Measurements from ENCODE around the gene PLA2G12A.

PLA2G12A gene

GRCh38 chr4:109723110-109723509 is 6.8 kb downstream of the PLA2G12A start:
- Histone ChIP-seq H3K4me3 (ENCODE audit: insufficient read depth in 1 of 2, low read depth in 1 of 2, low read length in 2 of 2) (no peak overlapping the region), H2BK15ac (ENCODE audit: low read depth, poor library complexity, severe bottlenecking) (no peak overlapping the region), H3K4me2 (ENCODE audit: low read length, poor library complexity, severe bottlenecking) (no peak overlapping the region), H3K27me3 (ENCODE audit: control insufficient read depth in 1 of 2, insufficient read depth in 1 of 2, low read length in 2 of 2) (no peaks in the 10 kb centered on the region), H4K8ac (ENCODE audit: low read length) (no peak overlapping the region), H3K9ac (ENCODE audit: low read length) (no peak overlapping the region), H3K18ac (ENCODE audit: low read depth in 1 of 2, low read length in 2 of 2) (no peak overlapping the region), H3K14ac (ENCODE audit: low read length in 2 of 2) (no peak overlapping the region), H2BK12ac (ENCODE audit: low read length in 2 of 2) (no peak overlapping the region), H3K4me1 (ENCODE audit: control insufficient read depth, insufficient read depth, low read depth, low read length) (peaks cover 1% of the 10 kb centered on the region), H3K36me3 (ENCODE audit: control insufficient read depth in 1 of 2, insufficient read depth in 2 of 2, low read depth in 1 of 2, low read length in 2 of 2) (no peaks in the 10 kb centered on the region), H3K23ac (ENCODE audit: low read length in 2 of 2) (no peak overlapping the region), H3K79me1 (replicated peaks; ENCODE audit: low read length, poor library complexity, severe bottlenecking) (peaks cover 20% of the 10 kb centered on the region), H3K27ac (ENCODE audit: low read length, poor library complexity, severe bottlenecking) (no peak overlapping the region), H2AK5ac (ENCODE audit: low read length, severe bottlenecking) (no peak overlapping the region), H2BK120ac (ENCODE audit: low read depth, low read length) (no peak overlapping the region), H3K9me3 (ENCODE audit: control insufficient read depth, low read length) (no peaks in the 10 kb centered on the region), H2AFZ (ENCODE audit: low read depth, low read length) (no peak overlapping the region), H2BK5ac (ENCODE audit: low read depth, low read length, poor library complexity, severe bottlenecking) (no peak overlapping the region), H4K91ac (ENCODE audit: low read length) (no peak overlapping the region), H3K4ac (ENCODE audit: low read depth in 1 of 2, low read length in 2 of 2) (no peak overlapping the region)
- no peak for DNase-seq
- 100% methylated on average over 2 of the region's 2 CpGs for WGBS

- H3K9me3 ChIP-seq (ENCODE audit: control insufficient read depth, low read length): no peaks in the 10 kb centered on the region
Measured at GRCh38 chr4:109722357-109722756, 7.5 kb downstream of the PLA2G12A start.

GRCh38 chr4:109721033-109721432 is 8.8 kb downstream of the PLA2G12A start:
- H2AK5ac ChIP-seq (ENCODE audit: low read length, severe bottlenecking): no peak overlapping the region
- H3K9ac ChIP-seq (ENCODE audit: low read length): no peak overlapping the region
- no peak overlapping the region for H4K91ac ChIP-seq (ENCODE audit: low read length)
- H3K4ac ChIP-seq (ENCODE audit: low read depth in 1 of 2, low read length in 2 of 2): no peak overlapping the region
- peak; percentile 51 for DNase-seq
- H3K79me1 ChIP-seq (replicated peaks; ENCODE audit: low read length, poor library complexity, severe bottlenecking): peaks cover 16% of the 10 kb centered on the region
- no peak overlapping the region for H3K4me2 ChIP-seq (ENCODE audit: low read length, poor library complexity, severe bottlenecking)
- H2AFZ ChIP-seq (ENCODE audit: low read depth, low read length): no peak overlapping the region
- H3K27me3 ChIP-seq (ENCODE audit: control insufficient read depth in 1 of 2, insufficient read depth in 1 of 2, low read length in 2 of 2): no peaks in the 10 kb centered on the region
- H3K4me1 ChIP-seq (ENCODE audit: control insufficient read depth, insufficient read depth, low read depth, low read length): no peaks in the 10 kb centered on the region
- H2BK120ac ChIP-seq (ENCODE audit: low read depth, low read length): no peak overlapping the region
- no peaks in the 10 kb centered on the region for H3K9me3 ChIP-seq (ENCODE audit: control insufficient read depth, low read length)
- H3K18ac ChIP-seq (ENCODE audit: low read depth in 1 of 2, low read length in 2 of 2): no peak overlapping the region
- H2BK12ac ChIP-seq (ENCODE audit: low read length in 2 of 2): no peak overlapping the region
- H3K27ac ChIP-seq (ENCODE audit: low read length, poor library complexity, severe bottlenecking): no peak overlapping the region
- no peak overlapping the region for H3K4me3 ChIP-seq (ENCODE audit: insufficient read depth in 1 of 2, low read depth in 1 of 2, low read length in 2 of 2)
- H2BK5ac ChIP-seq (ENCODE audit: low read depth, low read length, poor library complexity, severe bottlenecking): no peak overlapping the region
- H3K23ac ChIP-seq (ENCODE audit: low read length in 2 of 2): no peak overlapping the region
- H2BK15ac ChIP-seq (ENCODE audit: low read depth, poor library complexity, severe bottlenecking): no peak overlapping the region
- no peak overlapping the region for H4K8ac ChIP-seq (ENCODE audit: low read length)
- H3K36me3 ChIP-seq (ENCODE audit: control insufficient read depth in 1 of 2, insufficient read depth in 2 of 2, low read depth in 1 of 2, low read length in 2 of 2): peaks cover 0 to 15% of the 10 kb centered on the region in 2 experiments
- WGBS: 69% methylated on average over 6 of the region's 7 CpGs
- no peak overlapping the region for H3K14ac ChIP-seq (ENCODE audit: low read length in 2 of 2)

More at GRCh38 chr4:109722357-109722756, 7.5 kb downstream of the PLA2G12A start:
- Histone ChIP-seq H2BK15ac (ENCODE audit: low read depth, poor library complexity, severe bottlenecking) (no peak overlapping the region), H2BK120ac (ENCODE audit: low read depth, low read length) (no peak overlapping the region), H2BK5ac (ENCODE audit: low read depth, low read length, poor library complexity, severe bottlenecking) (no peak overlapping the region), H3K4me3 (ENCODE audit: insufficient read depth in 1 of 2, low read depth in 1 of 2, low read length in 2 of 2) (no peak overlapping the region), H3K27me3 (ENCODE audit: control insufficient read depth in 1 of 2, insufficient read depth in 1 of 2, low read length in 2 of 2) (no peaks in the 10 kb centered on the region), H3K27ac (ENCODE audit: low read length, poor library complexity, severe bottlenecking) (no peak overlapping the region), H3K36me3 (ENCODE audit: control insufficient read depth in 1 of 2, insufficient read depth in 2 of 2, low read depth in 1 of 2, low read length in 2 of 2) (peaks cover 0 to 2% of the 10 kb centered on the region in 2 experiments), H3K14ac (ENCODE audit: low read length in 2 of 2) (no peak overlapping the region), H3K4me1 (ENCODE audit: control insufficient read depth, insufficient read depth, low read depth, low read length) (no peaks in the 10 kb centered on the region), H4K8ac (ENCODE audit: low read length) (no peak overlapping the region), H4K91ac (ENCODE audit: low read length) (no peak overlapping the region), H2AK5ac (ENCODE audit: low read length, severe bottlenecking) (no peak overlapping the region), H3K9ac (ENCODE audit: low read length) (no peak overlapping the region), H3K18ac (ENCODE audit: low read depth in 1 of 2, low read length in 2 of 2) (no peak overlapping the region), H2BK12ac (ENCODE audit: low read length in 2 of 2) (no peak overlapping the region), H3K79me1 (replicated peaks; ENCODE audit: low read length, poor library complexity, severe bottlenecking) (peaks cover 17% of the 10 kb centered on the region), H3K23ac (ENCODE audit: low read length in 2 of 2) (no peak overlapping the region), H3K4ac (ENCODE audit: low read depth in 1 of 2, low read length in 2 of 2) (no peak overlapping the region), H2AFZ (ENCODE audit: low read depth, low read length) (no peak overlapping the region), H3K4me2 (ENCODE audit: low read length, poor library complexity, severe bottlenecking) (no peak overlapping the region)
- DNase-seq: no peak

- H3K14ac ChIP-seq (ENCODE audit: low read length in 2 of 2): no peak overlapping the region
- H2AFZ ChIP-seq (ENCODE audit: low read depth, low read length): no peak overlapping the region
- no peak overlapping the region for H4K91ac ChIP-seq (ENCODE audit: low read length)
- H4K8ac ChIP-seq (ENCODE audit: low read length): no peak overlapping the region
- H2BK120ac ChIP-seq (ENCODE audit: low read depth, low read length): no peak overlapping the region
- H3K36me3 ChIP-seq (ENCODE audit: control insufficient read depth in 1 of 2, insufficient read depth in 2 of 2, low read depth in 1 of 2, low read length in 2 of 2): peaks cover 0 to 18% of the 10 kb centered on the region in 2 experiments
- H3K79me1 ChIP-seq (replicated peaks; ENCODE audit: low read length, poor library complexity, severe bottlenecking): peaks cover 13% of the 10 kb centered on the region
- WGBS: 100% methylated on average over 4 of the region's 4 CpGs
- H3K9ac ChIP-seq (ENCODE audit: low read length): no peak overlapping the region
- H2BK12ac ChIP-seq (ENCODE audit: low read length in 2 of 2): no peak overlapping the region
- no peaks in the 10 kb centered on the region for H3K4me1 ChIP-seq (ENCODE audit: control insufficient read depth, insufficient read depth, low read depth, low read length)
- H2AK5ac ChIP-seq (ENCODE audit: low read length, severe bottlenecking): no peak overlapping the region
- DNase-seq: no peak
- H3K4me3 ChIP-seq (ENCODE audit: insufficient read depth in 1 of 2, low read depth in 1 of 2, low read length in 2 of 2): no peak overlapping the region
- no peak overlapping the region for H3K23ac ChIP-seq (ENCODE audit: low read length in 2 of 2)
- no peaks in the 10 kb centered on the region for H3K9me3 ChIP-seq (ENCODE audit: control insufficient read depth, low read length)
- no peak overlapping the region for H3K18ac ChIP-seq (ENCODE audit: low read depth in 1 of 2, low read length in 2 of 2)
- no peaks in the 10 kb centered on the region for H3K27me3 ChIP-seq (ENCODE audit: control insufficient read depth in 1 of 2, insufficient read depth in 1 of 2, low read length in 2 of 2)
- H2BK15ac ChIP-seq (ENCODE audit: low read depth, poor library complexity, severe bottlenecking): no peak overlapping the region
- no peak overlapping the region for H3K27ac ChIP-seq (ENCODE audit: low read length, poor library complexity, severe bottlenecking)
- H3K4me2 ChIP-seq (ENCODE audit: low read length, poor library complexity, severe bottlenecking): no peak overlapping the region
- no peak overlapping the region for H3K4ac ChIP-seq (ENCODE audit: low read depth in 1 of 2, low read length in 2 of 2)
- no peak overlapping the region for H2BK5ac ChIP-seq (ENCODE audit: low read depth, low read length, poor library complexity, severe bottlenecking)
Measured at GRCh38 chr4:109719604-109720003, 10.3 kb downstream of the PLA2G12A start.
